OCI-M1 (cell line): ENCODE data around the gene MAGEB4.
A peak's percentile ranks its signal among the peaks of the same experiment; 100 is the strongest.

Source experiments
- DNase-seq: peaks from one replicate; lab custom pipeline; 2025; lab: John Stamatoyannopoulos, UW

The MAGEB4 gene

GRCh38 chrX:30283456-30284200 lies 41.8 kb downstream of the MAGEB4 start:
- peak; percentile 75 for DNase-seq
